ENCODE measurements around the gene GRK1.

GRCh38 chr13:113665597-113666328, 1.3 kb upstream of the GRK1 start:
- no peak for TF ChIP-seq EZH2 (IDR thresholded peaks at IDR 0.05)
- TF ChIP-seq POLR2AphosphoS5 (IDR thresholded peaks at IDR 0.05; ENCODE audit: borderline replicate concordance, low read depth, low read length): no peak
- no peak for TF ChIP-seq FOXP2 (optimal IDR thresholded peaks at IDR 0.05; ENCODE audit: control extremely low read depth, extremely low read length, insufficient read depth)

Data from SK-N-MC (cell line).